Measurements from ENCODE around the gene FAM20A.

DNA sequence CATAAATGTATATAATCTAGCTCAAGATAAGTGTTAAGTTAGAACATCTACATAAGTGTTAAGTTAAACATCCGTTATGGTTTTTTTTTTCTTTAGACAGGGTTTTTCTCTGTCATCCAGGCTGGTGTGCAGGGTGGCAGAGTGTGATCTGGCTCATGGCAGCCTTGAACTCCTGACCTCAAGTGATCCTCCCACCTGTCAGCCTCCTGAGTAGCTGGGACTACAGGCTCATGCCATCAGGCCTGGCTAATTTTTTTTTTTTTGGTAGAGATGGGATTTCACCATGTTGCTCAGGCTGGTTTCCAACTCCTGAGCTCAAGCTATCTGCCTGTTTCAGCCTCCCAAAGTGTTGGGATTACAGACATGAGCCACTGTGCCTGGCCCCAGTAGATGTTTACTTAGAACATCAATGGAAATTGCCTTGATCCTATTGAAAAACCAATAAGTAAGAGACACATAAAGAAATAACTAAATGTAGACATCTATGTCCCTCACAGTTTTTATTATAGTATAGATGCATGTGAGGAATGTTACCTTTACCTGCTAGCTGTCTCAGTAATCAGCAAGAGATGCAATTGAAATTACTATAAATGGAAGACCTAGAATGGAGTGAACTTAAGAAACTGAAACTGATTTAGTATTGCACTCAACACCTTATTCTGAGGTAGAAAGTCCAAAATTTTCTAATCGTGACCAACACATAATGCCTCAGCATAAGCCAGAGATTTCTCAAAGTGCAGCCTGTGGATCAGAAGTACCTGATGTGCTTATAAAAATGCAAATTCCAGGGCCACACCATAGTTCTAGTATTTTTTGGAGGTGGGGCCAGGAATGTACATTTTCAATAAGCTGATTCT lies 5.5 kb upstream of the FAM20A start:
- TF ChIP-seq POLR2AphosphoS5 (IDR thresholded peaks at IDR 0.05; ENCODE audit: borderline replicate concordance, low read depth, low read length) (no peak), EZH2 (IDR thresholded peaks at IDR 0.05) (no peak)
